PC-3 (cell line): Measurements from ENCODE around the gene PTPRN2. TPM values are rescaled to one million over a fixed set of nuclear protein-coding genes. Genes with fewer than 3 reads are reported as not detected.

Source experiments
- ATAC-seq: fragments of 200-7000 bp; cut with Tn5 transposase; 2 replicates; pipeline ENCODE4 v1.9.1; 2020; ENCODE audit warnings: mild to moderate bottlenecking, moderate library complexity
- BruUV-seq: library from RNA; stranded (reverse); fragments of 400-500 nt; replicated peaks from 2 replicates; lab custom pipeline; 2021; lab: Mats Ljungman, UMichigan
- CTCF ChIA-PET: fragments of 300-600 bp; sonication (Branson Sonifier 250); formaldehyde crosslinking; loops from one replicate; lab custom pipeline; 2022; ENCODE audit warnings: antibody characterized with exemption; lab: Charles Lee
- POLR2A ChIA-PET: fragments of 300-600 bp; sonication (Branson Sonifier 250); formaldehyde crosslinking; loops from one replicate; lab custom pipeline; 2022; ENCODE audit warnings: antibody characterized with exemption; ENCODE audit not compliant: unreplicated experiment; lab: Charles Lee
- DNase-seq: peaks from one replicate; pipeline ENCODE4 v3.0.0-alpha.2; 2015
- H2AFZ ChIP-seq: fragments of 300-600 bp; sonication (generic); 2 replicates; pipeline ENCODE4 v1.6.0; 2016; ENCODE audit warnings: antibody characterized with exemption, low read length
- H3F3A ChIP-seq: fragments of 300-600 bp; sonication (generic); one replicate; pipeline ENCODE4 v1.6.0; 2017; ENCODE audit warnings: antibody characterized with exemption, low read length, control low read depth, mild to moderate bottlenecking; ENCODE audit not compliant: unreplicated experiment
- H3K27ac ChIP-seq: fragments of 300-600 bp; sonication (generic); 2 replicates; pipeline ENCODE4 v1.5.1; 2016; ENCODE audit warnings: mild to moderate bottlenecking, low read length
- H3K27me3 ChIP-seq: fragments of 300-600 bp; sonication (generic); 2 replicates; pipeline ENCODE4 v1.6.1; 2016; ENCODE audit warnings: low read length, mixed read lengths
- H3K36me3 ChIP-seq: fragments of 300-600 bp; sonication (generic); 2 replicates; pipeline ENCODE4 v1.6.1; 2016; ENCODE audit warnings: low read depth, mixed run types, low read length, mixed read lengths
- H3K4me1 ChIP-seq: fragments of 300-600 bp; sonication (generic); 2 replicates; pipeline ENCODE4 v1.5.1; 2016; ENCODE audit warnings: low read length; ENCODE audit not compliant: insufficient read depth
- H3K4me2 ChIP-seq: fragments of 300-600 bp; sonication (generic); 2 replicates; pipeline ENCODE4 v1.6.0; 2016; ENCODE audit warnings: low read length
- H3K4me3 ChIP-seq: fragments of 300-600 bp; sonication (generic); 2 replicates; pipeline ENCODE4 v1.5.1; 2016; ENCODE audit warnings: mild to moderate bottlenecking, low read length, mixed read lengths
- H3K79me2 ChIP-seq: fragments of 300-600 bp; sonication (generic); 2 replicates; pipeline ENCODE4 v1.6.1; 2017; ENCODE audit warnings: low read length, mixed read lengths
- H3K9ac ChIP-seq: fragments of 300-600 bp; sonication (generic); 2 replicates; pipeline ENCODE4 v1.6.0; 2016; ENCODE audit warnings: mild to moderate bottlenecking, low read length
- H3K9me2 ChIP-seq: fragments of 300-600 bp; sonication (generic); replicated peaks from 2 replicates; pipeline ENCODE4 v1.6.1; 2016; ENCODE audit warnings: mixed run types, low read length, mixed read lengths
- H3K9me3 ChIP-seq: fragments of 300-600 bp; sonication (generic); 2 replicates; pipeline ENCODE4 v1.6.1; 2016; ENCODE audit warnings: low read length, mixed read lengths
- H4K20me1 ChIP-seq: fragments of 300-600 bp; sonication (generic); 2 replicates; pipeline ENCODE4 v1.6.1; 2016; ENCODE audit warnings: low read length, mixed read lengths
- EZH2 ChIP-seq: fragments of 300-600 bp; sonication (generic); IDR thresholded peaks from one replicate; pipeline ENCODE4 v1.6.1; 2017; ENCODE audit warnings: antibody characterized with exemption, mild to moderate bottlenecking, low read length; ENCODE audit not compliant: unreplicated experiment
- EZH2phosphoT487 ChIP-seq: fragments of 300-600 bp; sonication (generic); IDR thresholded peaks from 2 replicates; pipeline ENCODE4 v1.6.1; 2018; ENCODE audit warnings: mild to moderate bottlenecking, antibody characterized with exemption, low read length, borderline replicate concordance
- intact Hi-C: fragments of 100-400 bp; cut with micrococcal nuclease; formaldehyde crosslinking; loops from 2 replicates; pipeline ENCODE4 v1.9.0; 2023
- total RNA-seq: library from RNA; depleted of rRNA; stranded (reverse); fragments of >200 nt; gene quantifications from 2 replicates; pipeline ENCODE4 v1.2.3, GENCODE V29; 2014
- TF ChIP-seq, protein P1 (sequence below): fragments of 300-600 bp; sonication (generic); conservative IDR thresholded peaks from 2 replicates; pipeline ENCODE4 v1.5.1; 2017; ENCODE audit warnings: antibody characterized with exemption, low read depth, mild to moderate bottlenecking, low read length

The PTPRN2 gene
- total RNA-seq, 1 experiment from 2014 or later = 3.2 TPM

DNA sequence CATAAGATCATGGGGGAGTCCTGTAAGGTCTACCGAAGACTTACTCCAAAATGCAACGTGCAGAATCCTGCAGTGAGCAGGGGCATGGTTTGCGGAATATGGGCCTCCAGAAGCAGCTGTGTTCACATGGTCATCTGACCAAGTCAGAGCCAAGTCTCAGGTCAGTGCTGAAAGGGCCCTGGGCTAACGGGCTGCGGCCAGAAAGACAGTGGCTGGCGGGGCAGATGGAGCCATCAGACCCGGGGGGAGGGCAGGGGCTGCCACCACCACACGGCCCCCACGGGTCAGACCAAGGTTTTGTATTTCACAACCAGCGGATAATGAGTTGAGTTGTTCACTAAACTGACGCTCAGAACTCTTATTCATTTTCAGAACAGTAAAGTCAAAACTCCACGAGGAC, 522.3 kb downstream of the PTPRN2 start:
- CTCF ChIA-PET = no interaction called here
- no peak for ATAC-seq

GRCh38 chr7:158064631-158065030, 523.0 kb downstream of the PTPRN2 start:
- ATAC-seq = no peak
- TF ChIP-seq EZH2phosphoT487 = no peak
- no peak for TF ChIP-seq EZH2
- TF ChIP-seq, protein P1, sequence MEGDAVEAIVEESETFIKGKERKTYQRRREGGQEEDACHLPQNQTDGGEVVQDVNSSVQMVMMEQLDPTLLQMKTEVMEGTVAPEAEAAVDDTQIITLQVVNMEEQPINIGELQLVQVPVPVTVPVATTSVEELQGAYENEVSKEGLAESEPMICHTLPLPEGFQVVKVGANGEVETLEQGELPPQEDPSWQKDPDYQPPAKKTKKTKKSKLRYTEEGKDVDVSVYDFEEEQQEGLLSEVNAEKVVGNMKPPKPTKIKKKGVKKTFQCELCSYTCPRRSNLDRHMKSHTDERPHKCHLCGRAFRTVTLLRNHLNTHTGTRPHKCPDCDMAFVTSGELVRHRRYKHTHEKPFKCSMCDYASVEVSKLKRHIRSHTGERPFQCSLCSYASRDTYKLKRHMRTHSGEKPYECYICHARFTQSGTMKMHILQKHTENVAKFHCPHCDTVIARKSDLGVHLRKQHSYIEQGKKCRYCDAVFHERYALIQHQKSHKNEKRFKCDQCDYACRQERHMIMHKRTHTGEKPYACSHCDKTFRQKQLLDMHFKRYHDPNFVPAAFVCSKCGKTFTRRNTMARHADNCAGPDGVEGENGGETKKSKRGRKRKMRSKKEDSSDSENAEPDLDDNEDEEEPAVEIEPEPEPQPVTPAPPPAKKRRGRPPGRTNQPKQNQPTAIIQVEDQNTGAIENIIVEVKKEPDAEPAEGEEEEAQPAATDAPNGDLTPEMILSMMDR = no peak

More for the DNA sequence above, 522.3 kb downstream of the PTPRN2 start:
- Histone ChIP-seq H3K79me2 (no peaks in the 10 kb centered on the region), H3K27ac (no peak overlapping the region), H2AFZ (no peak overlapping the region), H3F3A (no peaks in the 10 kb centered on the region), H3K9me3 (no peaks in the 10 kb centered on the region), H3K36me3 (no peaks in the 10 kb centered on the region), H3K9ac (no peak overlapping the region), H3K4me1 (no peaks in the 10 kb centered on the region), H3K27me3 (0 out of 2 replicates have a peak, but pooled peaks cover 4% of the 10 kb centered on the region), H3K4me3 (no peak overlapping the region), H3K4me2 (no peak overlapping the region), H3K9me2 (no peaks in the 10 kb centered on the region), H4K20me1 (no peaks in the 10 kb centered on the region)
- no peak for TF ChIP-seq EZH2phosphoT487
- no peak for TF ChIP-seq EZH2
- TF ChIP-seq, protein P1 = no peak
- POLR2A ChIA-PET = no interaction called here
- DNase-seq = no peak
- BruUV-seq = no TSS peak
- intact Hi-C loops = no loop called here

DNA sequence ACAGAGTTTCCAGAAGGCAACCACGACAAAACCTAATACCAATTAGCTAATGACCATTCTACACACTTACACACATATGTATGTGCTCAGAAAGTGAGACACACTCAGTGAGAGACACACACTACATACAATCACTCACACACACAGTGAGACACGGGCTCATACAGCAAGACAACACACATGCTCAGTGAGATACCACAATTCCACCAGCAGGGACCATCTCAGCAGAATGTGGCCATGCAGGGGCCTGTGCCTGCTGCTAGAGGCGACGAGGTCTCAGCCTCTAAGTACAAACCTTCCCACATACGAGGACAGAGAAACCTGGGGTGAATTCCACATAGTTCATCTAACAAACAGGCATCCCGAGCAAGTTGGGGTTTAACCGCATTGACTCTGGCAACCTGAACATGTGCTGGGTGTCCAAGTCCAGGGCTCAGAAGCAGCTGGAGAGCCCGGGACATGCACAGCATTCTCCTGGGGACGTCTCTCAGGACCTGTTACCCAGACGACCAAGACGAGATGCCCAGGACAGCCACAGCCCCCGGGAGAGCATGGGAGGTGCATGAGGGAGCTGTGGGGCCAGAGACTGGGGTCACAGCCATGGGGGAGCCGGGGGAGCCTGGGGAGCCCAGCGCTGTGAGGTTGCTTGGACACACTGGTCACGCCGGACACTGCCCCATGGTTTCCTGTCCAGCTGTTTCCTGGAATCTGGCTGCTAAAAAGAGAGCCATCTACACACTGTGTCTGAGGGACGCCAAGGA, 523.6 kb downstream of the PTPRN2 start:
- Histone ChIP-seq H3K9me2 (no peaks in the 10 kb centered on the region), H3K27me3 (0 out of 2 replicates have a peak, but pooled peaks cover 4% of the 10 kb centered on the region), H3K36me3 (no peaks in the 10 kb centered on the region), H3K4me2 (no peak overlapping the region), H3K4me3 (no peak overlapping the region), H3F3A (no peaks in the 10 kb centered on the region), H3K4me1 (no peaks in the 10 kb centered on the region), H3K9ac (no peak overlapping the region), H3K9me3 (no peaks in the 10 kb centered on the region), H2AFZ (no peak overlapping the region), H4K20me1 (no peaks in the 10 kb centered on the region), H3K27ac (no peak overlapping the region), H3K79me2 (no peaks in the 10 kb centered on the region)
- intact Hi-C loops = no loop called here
- ATAC-seq = no peak
- CTCF ChIA-PET = no interaction called here
- POLR2A ChIA-PET = no interaction called here
- BruUV-seq = no TSS peak
- TF ChIP-seq EZH2 (no peak), EZH2phosphoT487 (no peak)
- TF ChIP-seq, protein P1 = no peak
- no peak for DNase-seq

More at GRCh38 chr7:158064631-158065030, 523.0 kb downstream of the PTPRN2 start:
- Histone ChIP-seq H3F3A (no peaks in the 10 kb centered on the region), H3K9me3 (no peaks in the 10 kb centered on the region), H4K20me1 (no peaks in the 10 kb centered on the region), H3K4me2 (no peak overlapping the region), H3K79me2 (no peaks in the 10 kb centered on the region), H3K9me2 (no peaks in the 10 kb centered on the region), H2AFZ (no peak overlapping the region), H3K9ac (no peak overlapping the region), H3K27me3 (0 out of 2 replicates have a peak, but pooled peaks cover 4% of the 10 kb centered on the region), H3K27ac (no peak overlapping the region), H3K4me3 (no peak overlapping the region), H3K36me3 (no peaks in the 10 kb centered on the region), H3K4me1 (no peaks in the 10 kb centered on the region)
- no TSS peak for BruUV-seq
- POLR2A ChIA-PET = no interaction called here
- CTCF ChIA-PET = no interaction called here
- no peak for DNase-seq
- intact Hi-C loops = no loop called here
